K562 (cell line): Measurements from ENCODE around the gene ANKLE2. TPM values are rescaled to one million over a fixed set of nuclear protein-coding genes. Genes with fewer than 3 reads are reported as not detected.

Experiments used
- ATAC-seq: fragments of 200-7000 bp; cut with Tn5 transposase; 3 replicates; pipeline ENCODE4 v1.9.1; 2020; ENCODE audit warnings: moderate library complexity
- BruUV-seq: library from RNA; stranded (reverse); fragments of 400-500 nt; replicated peaks from 2 replicates; lab custom pipeline; 2021; lab: Mats Ljungman, UMichigan
- CTCF ChIA-PET: fragments of 300-600 bp; formaldehyde crosslinking; extraction: SDS; loops from one replicate; lab custom pipeline; 2021; ENCODE audit warnings: low intra/inter-chr PET ratio; lab: Yijun Ruan, JAX
- POLR2A ChIA-PET: fragments of 300-600, 350-650 bp; sonication (Branson Sonifier 250); formaldehyde crosslinking; extraction: SDS; loops from one replicate; lab custom pipeline; 2021; ENCODE audit warnings: antibody characterized with exemption, inconsistent platforms; lab: Yijun Ruan, JAX
- DNase-seq, 4 experiments: peaks; one replicate each; pipeline versions ENCODE4 v3.0.0 to v3.0.0-alpha.2; 2011 to 2018; ENCODE audit warnings: low spot score in 3 of 4, mixed read lengths in 3 of 4; ENCODE audit errors: extremely low read depth in 1 of 4
- FAIRE-seq: peaks from 2 replicates; lab custom pipeline; 2011; peaks lifted over from hg19 to GRCh38; lab: Jason Lieb, UNC
- H2AFZ ChIP-seq: 2 replicates; pipeline ENCODE4 v1.6.0; 2011; ENCODE audit warnings: low read depth, low read length, control low read depth, inconsistent platforms
- H3K27ac ChIP-seq: fragments of 200-600 bp; 3 replicates; pipeline ENCODE4 v1.8.0; 2011; ENCODE audit warnings: low read depth, mild to moderate bottlenecking, control low read depth, inconsistent platforms, low read length, moderate library complexity, mixed read lengths; ENCODE audit errors: extremely low read depth
- H3K27me3 ChIP-seq, 2 experiments: fragments of 300-600 bp in 1 of 2; 2 replicates in 1 of 2; 3 replicates in 1 of 2; pipeline versions ENCODE4 v1.6.0 to v1.8.0; 2011; ENCODE audit warnings: inconsistent platforms in 2 of 2, low read length in 2 of 2, mild to moderate bottlenecking in 1 of 2, mixed read lengths in 1 of 2, moderate library complexity in 1 of 2; ENCODE audit not compliant: control insufficient read depth in 2 of 2, insufficient read depth in 2 of 2
- H3K36me3 ChIP-seq: fragments of 300-600 bp; 3 replicates; pipeline ENCODE4 v1.8.0; 2011; ENCODE audit warnings: mild to moderate bottlenecking, low read length, inconsistent platforms; ENCODE audit not compliant: control insufficient read depth, insufficient read depth
- H3K4me1 ChIP-seq, 2 experiments: fragments of 200-600 bp in 1 of 2; replicated peaks in 1 of 2; 2 replicates in 1 of 2; 3 replicates in 1 of 2; pipeline versions ENCODE4 v1.5.1 to v1.8.0; 2011; ENCODE audit warnings: inconsistent platforms in 2 of 2, low read length in 2 of 2, mild to moderate bottlenecking in 1 of 2, mixed read lengths in 1 of 2, moderate library complexity in 1 of 2; ENCODE audit not compliant: control insufficient read depth in 2 of 2, insufficient read depth in 2 of 2
- H3K4me2 ChIP-seq: 2 replicates; pipeline ENCODE4 v1.6.1; 2011; ENCODE audit warnings: low read length, control low read depth, inconsistent platforms, mixed read lengths; ENCODE audit not compliant: insufficient read depth
- H3K4me3 ChIP-seq: fragments of 200-600 bp; sonication (generic), shearing (Covaris generic); 2 replicates; pipeline ENCODE4 v1.5.1; 2016; ENCODE audit warnings: control low read depth, inconsistent platforms
- H3K79me2 ChIP-seq: fragments of 200-600 bp; 3 replicates; pipeline ENCODE4 v1.8.0; 2011; ENCODE audit warnings: low read length, inconsistent platforms; ENCODE audit not compliant: control insufficient read depth, insufficient read depth
- H3K9ac ChIP-seq, 2 experiments: 2 replicates each; pipeline versions ENCODE4 v1.6.0 to v1.6.1; 2011; ENCODE audit warnings: low read depth in 2 of 2, low read length in 2 of 2, control low read depth in 1 of 2, inconsistent platforms in 1 of 2, mild to moderate bottlenecking in 1 of 2, mixed read lengths in 1 of 2; ENCODE audit not compliant: insufficient read depth in 1 of 2
- H3K9me1 ChIP-seq: one replicate; pipeline ENCODE4 v1.6.0; 2011; ENCODE audit warnings: inconsistent platforms, mild to moderate bottlenecking, low read length, moderate library complexity; ENCODE audit not compliant: control insufficient read depth, insufficient read depth
- H3K9me3 ChIP-seq: replicated peaks from 2 replicates; pipeline ENCODE4 v1.5.1; 2011; ENCODE audit warnings: low read depth, low read length, inconsistent platforms; ENCODE audit not compliant: control insufficient read depth, insufficient read depth
- H4K20me1 ChIP-seq: replicated peaks from 2 replicates; pipeline ENCODE4 v1.6.1; 2011; ENCODE audit warnings: low read length, inconsistent platforms, mixed read lengths; ENCODE audit not compliant: control insufficient read depth, insufficient read depth
- ATF4 ChIP-seq: fragments of 450-650 bp; formaldehyde crosslinking; IDR thresholded peaks from 2 replicates; pipeline ENCODE4 v1.4.0; 2022; ENCODE audit warnings: mild to moderate bottlenecking, moderate library complexity
- POLR2G ChIP-seq: fragments of 200-400 bp; formaldehyde crosslinking; IDR thresholded peaks from 2 replicates; pipeline ENCODE4 v1.6.1; 2017; ENCODE audit warnings: low read depth, mild to moderate bottlenecking, antibody characterized with exemption, low read length, moderate library complexity
- RBM22 ChIP-seq: fragments of 200-400 bp; formaldehyde crosslinking; IDR thresholded peaks from 2 replicates; pipeline ENCODE4 v1.6.1; 2018; ENCODE audit warnings: low read length, low read depth; ENCODE audit not compliant: poor library complexity, severe bottlenecking
- TAF1 ChIP-seq: IDR thresholded peaks from 2 replicates; pipeline ENCODE4 v1.6.1; 2011; ENCODE audit warnings: mild to moderate bottlenecking, low read length, moderate library complexity; ENCODE audit not compliant: insufficient read depth, control insufficient read depth, severe bottlenecking; ENCODE audit errors: extremely low read depth
- WGBS: fragments of 100-300 bp; shearing (Covaris generic); methylation state at CpG from one replicate; pipeline ENCODE4 v1.1.6; 2016; ENCODE audit warnings: low coverage, mixed read lengths; ENCODE audit not compliant: insufficient coverage; ENCODE audit errors: missing lambda C conversion rate; 5-methylcytosine and 5-hydroxymethylcytosine counted together
- in situ Hi-C: fragments of 300-500 bp; cut with MboI; formaldehyde crosslinking; loops from 4 replicates; pipeline ENCODE4 v1.15.0; 2018; ENCODE audit warnings: inconsistent platforms, mixed read lengths
- intact Hi-C: fragments of 100-400 bp; cut with micrococcal nuclease; formaldehyde crosslinking; loops from 2 replicates; pipeline ENCODE4 v1.14.2; 2022
- polyA plus RNA-seq, 8 experiments: library from polyadenylated mRNA; depleted of rRNA in 4 of 8; stranded (reverse) in 5 of 8; unstranded in 3 of 8; fragments of >200 nt; fragmentation: Nextera tagmentation in 2 of 8; fragmentation: Illumina TruSeq in 1 of 8; extraction: Ambion mirVana in 2 of 8; extraction: Trizol in 1 of 8; gene quantifications; 2 replicates each; pipeline versions ENCODE4 v1.2.1 to v1.2.3, GENCODE V29; 2011 to 2014; ENCODE audit warnings: inconsistent platforms in 1 of 8, missing spikeins in 1 of 8
- total RNA-seq, 7 experiments: library from RNA; depleted of rRNA in 6 of 7; stranded (reverse); fragments of >200 nt in 6 of 7; fragmentation: Illumina TruSeq in 2 of 7; extraction: Trizol in 2 of 7; gene quantifications; 2 replicates each; pipeline versions ENCODE4 v1.2.1 to v1.2.3, GENCODE V29; 2011 to 2021; ENCODE audit warnings: low replicate concordance in 1 of 7
- TF ChIP-seq, protein P1 (sequence below), 2 experiments: fragments of 450-650 bp; formaldehyde crosslinking in 1 of 2; IDR thresholded peaks; 2 replicates each; pipeline versions ENCODE4 v1.4.0 to v1.6.1; 2014 to 2020; ENCODE audit warnings: mild to moderate bottlenecking in 2 of 2, borderline replicate concordance in 1 of 2, low read depth in 1 of 2
- TF ChIP-seq, protein P2 (sequence below): fragments of 250-450 bp; sonication (Bioruptor Pico); IDR thresholded peaks from 2 replicates; pipeline ENCODE4 v1.8.0; 2021; ENCODE audit warnings: moderate library complexity, mild to moderate bottlenecking, inconsistent platforms
- TF ChIP-seq, protein P3 (sequence below): fragments of 450-650 bp; IDR thresholded peaks from 2 replicates; pipeline ENCODE4 v1.6.1; 2016; ENCODE audit warnings: mild to moderate bottlenecking

ANKLE2 gene
- total and polyA plus RNA-seq, 9 of the 15 experiments (the other 6 are each of a cell fraction or from before 2014, with no cell fraction given), result 3.2 to 57.7 (median 45.6) TPM

DNA sequence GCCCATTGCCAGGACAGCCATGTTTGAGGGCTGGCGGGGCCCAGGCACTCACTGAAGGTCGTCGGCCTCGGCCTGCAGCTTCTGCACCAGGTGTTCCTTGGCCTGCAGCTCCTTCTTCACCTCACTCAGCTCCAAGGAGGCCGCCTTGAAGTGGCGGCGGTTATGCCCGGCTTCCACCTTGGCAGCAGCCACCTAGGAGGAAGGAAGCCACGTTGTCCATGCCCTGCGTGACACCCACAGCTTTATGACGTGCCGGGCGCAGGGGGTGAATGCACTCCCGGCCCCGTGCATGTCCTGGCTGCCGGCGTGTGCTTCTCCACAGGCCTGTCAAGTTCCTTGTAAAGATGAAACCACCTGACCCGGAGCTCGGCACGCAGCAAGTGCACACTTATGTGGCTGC, 16.0 kb upstream of the ANKLE2 start:
- CTCF ChIA-PET, result no interaction called here
- BruUV-seq, result no TSS peak
- intact Hi-C loops (no loop called here), in situ Hi-C loops (no loop called here)
- no peak for ATAC-seq
- Histone ChIP-seq H4K20me1 (no peaks in the 10 kb centered on the region), H3K9me3 (no peaks in the 10 kb centered on the region), H3K4me1 (peaks cover 0 to 10% of the 10 kb centered on the region in 2 experiments; a peak in 1 of 5 replicates), H3K4me3 (no peak overlapping the region), H3K36me3 (peaks cover 87% of the 10 kb centered on the region), H3K9me1 (no peaks in the 10 kb centered on the region), H3K79me2 (no peaks in the 10 kb centered on the region), H3K9ac (no peak overlapping the region), H3K27me3 (no peaks in the 10 kb centered on the region), H3K4me2 (no peak overlapping the region), H2AFZ (no peak overlapping the region), H3K27ac (no peak overlapping the region)
- 95% methylated on average over 20 of the region's 20 CpGs for WGBS
- POLR2A ChIA-PET, result no interaction called here
- no peak for DNase-seq
- TF ChIP-seq ATF4 (CRISPR knock-in tag), result no peak
- TF ChIP-seq RBM22, result peak; percentile 25
- no peak for TF ChIP-seq TAF1
- TF ChIP-seq POLR2G, result peak; percentile 32; the same call in 1 of the 2 replicates
- TF ChIP-seq, protein P1, sequence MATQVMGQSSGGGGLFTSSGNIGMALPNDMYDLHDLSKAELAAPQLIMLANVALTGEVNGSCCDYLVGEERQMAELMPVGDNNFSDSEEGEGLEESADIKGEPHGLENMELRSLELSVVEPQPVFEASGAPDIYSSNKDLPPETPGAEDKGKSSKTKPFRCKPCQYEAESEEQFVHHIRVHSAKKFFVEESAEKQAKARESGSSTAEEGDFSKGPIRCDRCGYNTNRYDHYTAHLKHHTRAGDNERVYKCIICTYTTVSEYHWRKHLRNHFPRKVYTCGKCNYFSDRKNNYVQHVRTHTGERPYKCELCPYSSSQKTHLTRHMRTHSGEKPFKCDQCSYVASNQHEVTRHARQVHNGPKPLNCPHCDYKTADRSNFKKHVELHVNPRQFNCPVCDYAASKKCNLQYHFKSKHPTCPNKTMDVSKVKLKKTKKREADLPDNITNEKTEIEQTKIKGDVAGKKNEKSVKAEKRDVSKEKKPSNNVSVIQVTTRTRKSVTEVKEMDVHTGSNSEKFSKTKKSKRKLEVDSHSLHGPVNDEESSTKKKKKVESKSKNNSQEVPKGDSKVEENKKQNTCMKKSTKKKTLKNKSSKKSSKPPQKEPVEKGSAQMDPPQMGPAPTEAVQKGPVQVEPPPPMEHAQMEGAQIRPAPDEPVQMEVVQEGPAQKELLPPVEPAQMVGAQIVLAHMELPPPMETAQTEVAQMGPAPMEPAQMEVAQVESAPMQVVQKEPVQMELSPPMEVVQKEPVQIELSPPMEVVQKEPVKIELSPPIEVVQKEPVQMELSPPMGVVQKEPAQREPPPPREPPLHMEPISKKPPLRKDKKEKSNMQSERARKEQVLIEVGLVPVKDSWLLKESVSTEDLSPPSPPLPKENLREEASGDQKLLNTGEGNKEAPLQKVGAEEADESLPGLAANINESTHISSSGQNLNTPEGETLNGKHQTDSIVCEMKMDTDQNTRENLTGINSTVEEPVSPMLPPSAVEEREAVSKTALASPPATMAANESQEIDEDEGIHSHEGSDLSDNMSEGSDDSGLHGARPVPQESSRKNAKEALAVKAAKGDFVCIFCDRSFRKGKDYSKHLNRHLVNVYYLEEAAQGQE (IDR thresholded peaks at IDR 0.05; ENCODE audit: borderline replicate concordance), result no peak
- TF ChIP-seq, protein P1 (CRISPR knock-in tag; IDR thresholded peaks at IDR 0.05; ENCODE audit: low read depth), result no peak
- TF ChIP-seq, protein P2, sequence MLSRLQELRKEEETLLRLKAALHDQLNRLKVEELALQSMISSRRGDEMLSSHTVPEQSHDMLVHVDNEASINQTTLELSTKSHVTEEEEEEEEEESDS, result no peak
- TF ChIP-seq, protein P3, sequence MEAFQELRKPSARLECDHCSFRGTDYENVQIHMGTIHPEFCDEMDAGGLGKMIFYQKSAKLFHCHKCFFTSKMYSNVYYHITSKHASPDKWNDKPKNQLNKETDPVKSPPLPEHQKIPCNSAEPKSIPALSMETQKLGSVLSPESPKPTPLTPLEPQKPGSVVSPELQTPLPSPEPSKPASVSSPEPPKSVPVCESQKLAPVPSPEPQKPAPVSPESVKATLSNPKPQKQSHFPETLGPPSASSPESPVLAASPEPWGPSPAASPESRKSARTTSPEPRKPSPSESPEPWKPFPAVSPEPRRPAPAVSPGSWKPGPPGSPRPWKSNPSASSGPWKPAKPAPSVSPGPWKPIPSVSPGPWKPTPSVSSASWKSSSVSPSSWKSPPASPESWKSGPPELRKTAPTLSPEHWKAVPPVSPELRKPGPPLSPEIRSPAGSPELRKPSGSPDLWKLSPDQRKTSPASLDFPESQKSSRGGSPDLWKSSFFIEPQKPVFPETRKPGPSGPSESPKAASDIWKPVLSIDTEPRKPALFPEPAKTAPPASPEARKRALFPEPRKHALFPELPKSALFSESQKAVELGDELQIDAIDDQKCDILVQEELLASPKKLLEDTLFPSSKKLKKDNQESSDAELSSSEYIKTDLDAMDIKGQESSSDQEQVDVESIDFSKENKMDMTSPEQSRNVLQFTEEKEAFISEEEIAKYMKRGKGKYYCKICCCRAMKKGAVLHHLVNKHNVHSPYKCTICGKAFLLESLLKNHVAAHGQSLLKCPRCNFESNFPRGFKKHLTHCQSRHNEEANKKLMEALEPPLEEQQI, result no peak
- FAIRE-seq, result no peak
